ENCODE results near the gene CREBRF. TPM values are rescaled to one million over a fixed set of nuclear protein-coding genes. Genes with fewer than 3 reads are reported as not detected.
A peak's percentile ranks its signal among the peaks of the same experiment; 100 is the strongest.
"Not testable (repeated sequence)": the region's sequence is repeated elsewhere in the genome, so short reads cannot be mapped to it uniquely, and the experiment has no call there.

The CREBRF gene
- total RNA-seq, 2 experiments from 2014 or later, result 39.3 to 40.4 TPM

DNA sequence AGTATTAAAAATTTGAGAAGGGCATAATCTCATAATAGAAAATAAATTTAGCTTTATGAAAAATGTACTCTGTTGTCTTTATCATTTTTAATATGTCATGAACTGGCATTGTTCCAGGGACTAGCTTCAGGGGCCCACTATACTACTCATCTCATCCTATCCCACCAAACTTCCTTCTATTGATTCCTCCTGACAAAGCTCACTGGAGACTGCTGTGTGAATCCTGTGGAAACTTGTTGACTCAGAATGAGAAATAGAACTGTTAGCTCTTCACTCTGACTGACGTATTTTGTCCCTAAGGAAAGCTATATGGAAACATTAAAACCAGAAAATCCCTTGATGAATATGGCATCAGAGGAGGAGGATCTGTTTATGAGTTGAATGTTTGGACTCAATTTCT is 58.4 kb downstream of the CREBRF start:
- DNase-seq (no peak), ATAC-seq (ENCODE audit: low read depth) (no peak)
- Mint-ChIP-seq H3K4me1 (peaks cover 12% of the 10 kb centered on the region), H3K36me3 (peaks cover 21% of the 10 kb centered on the region), H3K27me3 (no peaks in the 10 kb centered on the region), H3K27ac (no peak overlapping the region), H3K4me3 (no peak overlapping the region), H3K9me3 (peaks cover 1% of the 10 kb centered on the region)
- POLR2A ChIA-PET, result no interaction called here

DNA sequence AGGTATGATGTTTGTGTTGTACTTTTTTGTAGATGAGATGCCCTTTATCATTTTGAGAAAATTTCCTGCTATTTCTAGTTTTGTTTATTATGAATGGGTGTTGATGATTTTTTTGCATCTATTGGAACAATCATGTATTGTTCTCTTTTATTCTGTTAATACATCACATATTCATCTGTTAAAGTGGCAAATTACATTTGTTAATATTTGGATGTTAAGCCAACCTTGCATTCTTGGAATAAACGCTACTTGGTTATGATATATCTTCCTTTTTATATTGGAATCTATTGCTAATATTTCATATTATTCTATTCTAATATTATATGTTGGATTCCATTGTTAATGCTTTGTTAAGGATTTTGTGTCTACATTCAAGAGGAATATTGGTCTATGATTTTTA is 63.6 kb downstream of the CREBRF start:
- H3K36me3 Mint-ChIP-seq, result peaks cover 22% of the 10 kb centered on the region
- POLR2A ChIA-PET, result no interaction called here
- no peaks in the 10 kb centered on the region for H3K4me1 Mint-ChIP-seq
- H3K27me3 Mint-ChIP-seq, result no peaks in the 10 kb centered on the region
- no peak for ATAC-seq (ENCODE audit: low read depth)
- no peak overlapping the region for H3K27ac Mint-ChIP-seq
- peaks cover 3% of the 10 kb centered on the region for H3K9me3 Mint-ChIP-seq
- DNase-seq, result no peak
- H3K4me3 Mint-ChIP-seq, result no peak overlapping the region

DNA sequence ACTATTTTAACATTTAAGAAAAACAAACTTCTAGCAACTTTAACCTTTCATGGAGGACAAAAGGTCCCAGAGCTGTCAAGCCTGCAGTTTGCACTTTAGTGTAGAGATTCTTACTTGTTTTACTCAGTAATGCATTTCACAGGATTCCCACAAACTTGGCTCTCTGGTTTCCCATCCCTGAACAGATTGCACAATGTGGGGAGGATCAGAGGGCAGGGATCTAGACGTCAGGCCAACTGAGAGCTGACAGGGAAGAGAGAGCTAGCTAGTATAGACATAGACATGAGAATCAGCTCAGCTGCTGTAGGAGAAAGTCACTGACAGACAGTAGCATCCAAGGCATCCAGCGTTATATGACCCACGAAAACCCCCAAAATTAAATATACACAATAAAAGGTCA is 67.3 kb downstream of the CREBRF start:
- DNase-seq, result no peak
- Mint-ChIP-seq H3K4me1 (no peaks in the 10 kb centered on the region), H3K27me3 (no peaks in the 10 kb centered on the region), H3K27ac (no peak overlapping the region), H3K9me3 (peaks cover 3% of the 10 kb centered on the region), H3K36me3 (peaks cover 19% of the 10 kb centered on the region), H3K4me3 (no peak overlapping the region)
- ATAC-seq (ENCODE audit: low read depth), result no peak
- POLR2A ChIA-PET, result no interaction called here

DNA sequence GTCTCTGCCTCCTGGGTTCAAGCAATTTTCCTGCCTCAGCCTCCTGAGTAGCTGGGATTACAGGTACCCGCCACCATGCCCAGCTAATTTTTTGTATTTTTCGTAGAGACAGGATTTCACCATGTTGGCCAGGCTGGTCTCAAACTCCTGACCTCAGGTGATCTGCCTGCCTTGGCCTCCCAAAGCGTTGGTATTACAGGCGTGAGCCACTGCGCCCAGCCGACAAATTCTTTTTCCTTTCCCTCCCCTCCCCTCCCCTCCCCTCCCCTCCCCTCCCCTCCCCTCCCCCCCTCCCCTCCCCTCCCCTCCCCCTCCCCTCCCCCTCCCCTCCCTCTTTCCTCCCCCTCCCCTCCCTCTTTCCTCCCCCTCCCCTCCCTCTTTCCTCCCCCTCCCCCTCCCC is 76.0 kb downstream of the CREBRF start:
- H3K27ac Mint-ChIP-seq; ATAC-seq (ENCODE audit: low read depth); H3K4me3 Mint-ChIP-seq; DNase-seq; H3K4me1 Mint-ChIP-seq; H3K27me3 Mint-ChIP-seq; H3K36me3 Mint-ChIP-seq; H3K9me3 Mint-ChIP-seq; POLR2A ChIA-PET: not testable (repeated sequence)

DNA sequence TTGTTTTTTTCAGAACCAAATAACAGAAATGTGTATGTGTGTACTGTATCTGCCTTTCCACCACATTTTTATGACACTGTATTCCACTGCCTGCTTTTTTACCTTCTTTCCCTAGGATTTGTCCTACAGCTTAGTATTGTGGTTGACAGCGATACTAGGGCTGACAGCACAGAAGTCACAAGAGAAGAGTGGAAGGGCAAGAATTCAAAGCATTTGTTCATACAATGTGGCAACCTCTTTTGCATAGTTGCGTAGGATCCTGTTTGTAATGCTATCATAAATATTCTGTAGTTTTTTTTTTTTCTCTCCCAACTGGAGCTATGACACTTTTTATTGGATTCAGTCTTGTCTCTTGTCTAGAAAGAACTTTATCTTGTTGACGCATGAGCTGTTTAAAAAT is 82.6 kb downstream of the CREBRF start:
- POLR2A ChIA-PET, result no interaction called here
- Mint-ChIP-seq H3K9me3 (no peaks in the 10 kb centered on the region), H3K4me3 (no peak overlapping the region), H3K27me3 (no peaks in the 10 kb centered on the region), H3K36me3 (peaks cover 1% of the 10 kb centered on the region), H3K27ac (no peak overlapping the region), H3K4me1 (no peaks in the 10 kb centered on the region)
- no peak for DNase-seq
- ATAC-seq (ENCODE audit: low read depth), result no peak

DNA sequence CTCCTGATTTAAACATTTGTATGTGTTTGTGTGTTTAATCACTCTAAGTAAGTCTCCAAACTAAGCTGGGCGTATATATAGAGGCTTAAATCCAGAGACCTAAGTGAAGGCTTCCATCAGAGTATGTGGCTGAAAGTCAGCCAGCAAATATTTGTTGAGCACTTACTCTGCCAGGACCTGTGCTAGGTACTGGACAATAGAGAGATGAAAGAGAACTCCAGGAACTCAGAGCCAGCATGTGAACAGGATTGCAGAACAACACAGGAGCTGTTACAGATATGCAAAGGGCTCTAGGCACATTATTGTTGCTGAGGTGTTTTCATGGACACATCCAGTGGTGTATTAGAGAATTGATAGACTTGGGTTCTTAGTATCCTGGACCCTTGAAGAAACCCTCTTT is 83.5 kb downstream of the CREBRF start:
- Mint-ChIP-seq H3K27me3 (no peaks in the 10 kb centered on the region), H3K36me3 (peaks cover 1% of the 10 kb centered on the region), H3K4me1 (peaks cover 2% of the 10 kb centered on the region), H3K4me3 (no peak overlapping the region), H3K27ac (no peak overlapping the region), H3K9me3 (no peaks in the 10 kb centered on the region)
- POLR2A ChIA-PET, result no interaction called here
- DNase-seq (no peak), ATAC-seq (ENCODE audit: low read depth) (no peak)

DNA sequence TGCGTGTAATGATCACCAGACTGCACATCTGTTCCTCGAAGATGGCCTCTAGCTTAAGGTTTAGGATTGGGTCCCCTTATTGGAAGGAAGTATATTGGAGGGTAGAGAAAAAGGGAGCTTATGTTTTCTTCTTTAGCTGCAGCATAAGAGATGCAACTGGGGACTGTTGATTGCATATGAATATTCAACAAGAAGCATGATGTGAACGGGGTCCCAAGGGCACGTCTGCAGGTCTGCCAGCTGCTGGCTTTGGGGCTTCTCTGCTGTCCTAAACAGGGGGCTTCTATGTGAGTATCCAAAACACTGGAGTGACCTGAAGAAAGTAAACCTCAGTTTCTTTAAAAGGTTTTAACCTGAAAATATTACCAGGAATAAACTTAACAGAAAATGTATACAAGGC is 84.6 kb downstream of the CREBRF start:
- H3K27me3 Mint-ChIP-seq, result no peaks in the 10 kb centered on the region
- H3K9me3 Mint-ChIP-seq, result no peaks in the 10 kb centered on the region
- POLR2A ChIA-PET, result no interaction called here
- H3K27ac Mint-ChIP-seq, result no peak overlapping the region
- no peak overlapping the region for H3K4me3 Mint-ChIP-seq
- H3K36me3 Mint-ChIP-seq, result peaks cover 1% of the 10 kb centered on the region
- peaks cover 8% of the 10 kb centered on the region for H3K4me1 Mint-ChIP-seq
- ATAC-seq (ENCODE audit: low read depth), result no peak
- DNase-seq, result no peak

DNA sequence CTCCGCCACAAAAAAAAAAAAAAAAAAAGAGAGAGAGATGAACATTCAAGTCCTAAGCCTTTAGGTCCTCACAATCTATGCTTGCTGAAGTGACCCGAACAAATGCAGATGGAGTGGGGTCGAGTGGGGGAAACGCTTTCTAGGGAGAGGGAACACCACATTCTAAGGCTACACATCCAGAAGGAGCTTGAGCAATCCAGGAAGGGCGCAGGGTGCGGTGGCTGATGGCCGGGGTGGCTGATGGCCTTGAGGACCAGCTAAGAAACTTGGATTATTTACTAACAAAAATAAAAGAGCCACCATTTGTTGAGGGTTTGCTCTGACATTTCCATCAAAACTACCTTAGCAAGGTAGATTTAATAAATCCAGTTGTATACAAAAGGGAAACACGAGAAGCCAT is 87.4 kb downstream of the CREBRF start:
- POLR2A ChIA-PET, result interaction anchor here (1.8 kb wide), 1 partner anchor 159 kb away, joined by 14 read pairs; the partner anchor contains the start of gene ATP6V0E1
- Mint-ChIP-seq H3K36me3 (peaks cover 9% of the 10 kb centered on the region), H3K4me1 (peaks cover 13% of the 10 kb centered on the region), H3K27me3 (no peaks in the 10 kb centered on the region), H3K4me3 (no peak overlapping the region), H3K27ac (peak overlapping the region; percentile 15), H3K9me3 (no peaks in the 10 kb centered on the region)
- DNase-seq (no peak), ATAC-seq (ENCODE audit: low read depth) (no peak)

DNA sequence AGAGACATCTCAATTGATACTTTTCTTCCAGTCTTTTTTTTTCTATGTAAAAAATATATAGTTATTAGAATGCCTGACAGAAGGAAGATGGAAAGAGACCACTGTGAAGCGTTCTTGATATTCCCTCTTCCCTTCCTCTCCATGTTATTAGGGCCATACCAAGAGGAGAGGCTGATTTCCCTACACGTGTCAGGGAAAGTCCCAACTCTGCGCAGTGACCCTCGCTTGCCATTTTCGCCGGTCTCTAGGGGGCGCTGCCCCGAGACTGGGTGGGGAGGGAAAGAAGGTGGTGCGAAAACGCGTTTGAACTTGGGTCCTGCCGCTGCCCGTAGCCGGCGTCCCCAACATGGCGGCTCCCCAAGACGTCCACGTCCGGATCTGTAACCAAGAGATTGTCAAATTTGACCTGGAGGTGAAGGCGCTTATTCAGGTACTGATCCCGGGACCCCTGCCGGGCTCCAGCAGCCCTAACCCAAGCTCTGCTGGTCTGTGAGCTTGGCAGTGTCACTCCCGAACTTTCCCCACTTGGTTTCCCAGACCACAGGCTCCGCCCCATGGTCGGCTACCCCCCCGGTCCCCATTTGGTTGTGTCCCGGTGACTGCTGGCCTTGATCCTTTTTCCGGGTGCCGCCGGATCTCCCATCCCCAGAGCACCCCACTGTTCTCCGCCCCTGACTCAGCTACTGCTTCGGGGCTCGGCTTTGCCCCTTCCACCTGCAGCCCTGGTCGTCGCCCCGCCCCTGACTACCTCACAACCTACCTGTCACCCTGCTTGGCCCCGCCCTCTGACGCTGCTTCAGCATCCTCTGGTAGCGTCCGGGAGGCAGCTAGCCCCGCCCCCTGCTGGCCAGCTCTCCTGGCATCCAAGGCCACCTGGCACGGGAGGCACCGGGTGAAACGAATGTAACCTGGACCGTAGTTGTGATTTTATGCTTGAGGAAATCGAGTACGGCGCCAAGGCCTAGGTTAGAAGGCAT is 88.3 kb downstream of the CREBRF start, which contains the start of gene BNIP1:
Gene BNIP1, plus strand, starts transcription at position 332 of the 977 bp plus-strand sequence. Its CDS starts 15 bp downstream, at position 347.
- ATAC-seq (ENCODE audit: low read depth) (peak; percentile 92), DNase-seq (peak; percentile 99)
- peaks cover 18% of the 10 kb centered on the region for H3K36me3 Mint-ChIP-seq
- H3K4me1 Mint-ChIP-seq, result peaks cover 13% of the 10 kb centered on the region
- peaks cover 1% of the 10 kb centered on the region for H3K9me3 Mint-ChIP-seq
- H3K27ac Mint-ChIP-seq, result peak within 1 kb of the TSS; percentile 100
- peak within 1 kb of the TSS; percentile 100 for H3K4me3 Mint-ChIP-seq
- H3K27me3 Mint-ChIP-seq, result no peaks in the 10 kb centered on the region
- POLR2A ChIA-PET, result interaction anchor here (0.6 to 1.8 kb wide), 7 partner anchors 15 to 380 kb away, joined by 3 to 14 read pairs (median 4); partner anchors contain the start of genes ATP6V0E1 and RPL26L1

DNA sequence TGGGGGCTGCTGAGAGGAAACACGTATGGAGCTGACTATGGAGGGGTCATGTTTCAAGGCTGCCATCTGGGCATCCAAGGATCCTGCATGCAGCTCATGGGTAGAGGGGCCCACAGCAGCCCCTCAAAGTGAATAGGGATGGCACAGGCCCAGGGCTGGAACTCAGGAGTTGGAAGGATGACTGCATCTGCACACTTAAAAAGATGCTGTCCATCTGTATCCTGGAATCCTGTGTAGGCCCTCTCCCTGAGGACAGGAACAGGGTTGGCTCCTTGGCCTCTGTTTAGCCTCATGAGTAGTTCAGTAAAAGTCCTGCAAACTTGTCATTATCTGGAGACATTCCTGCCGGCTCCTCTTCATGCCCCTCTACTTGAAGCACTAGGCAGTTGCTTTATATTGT is 92.2 kb downstream of the CREBRF start:
- ATAC-seq (ENCODE audit: low read depth) (no peak), DNase-seq (no peak)
- H3K4me1 Mint-ChIP-seq, result peaks cover 14% of the 10 kb centered on the region
- no peak overlapping the region for H3K27ac Mint-ChIP-seq
- H3K9me3 Mint-ChIP-seq, result peaks cover 1% of the 10 kb centered on the region
- H3K4me3 Mint-ChIP-seq, result no peak overlapping the region
- no peaks in the 10 kb centered on the region for H3K27me3 Mint-ChIP-seq
- H3K36me3 Mint-ChIP-seq, result peaks cover 27% of the 10 kb centered on the region
- POLR2A ChIA-PET, result no interaction called here

DNA sequence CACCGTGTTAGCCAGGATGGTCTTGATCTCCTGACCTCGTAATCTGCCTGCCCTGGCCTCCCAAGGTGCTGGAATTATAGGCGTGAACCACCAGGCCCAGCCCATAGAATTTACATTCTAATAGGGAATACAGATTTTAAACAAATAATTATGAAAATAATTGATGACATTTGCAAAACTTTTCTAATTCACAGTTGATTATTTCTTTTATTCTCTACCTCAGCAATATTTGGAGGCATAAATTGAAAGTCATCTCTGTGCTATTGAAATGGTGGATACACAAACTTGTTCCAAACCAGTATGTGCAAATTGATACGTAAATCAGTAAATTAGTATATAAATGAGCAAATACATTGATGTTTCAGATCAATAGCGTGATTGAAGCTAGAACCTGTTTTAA is 96.4 kb downstream of the CREBRF start:
- ATAC-seq (ENCODE audit: low read depth) (no peak), DNase-seq (no peak)
- Mint-ChIP-seq H3K27me3 (no peaks in the 10 kb centered on the region), H3K36me3 (peaks cover 30% of the 10 kb centered on the region), H3K4me1 (peaks cover 5% of the 10 kb centered on the region), H3K9me3 (peaks cover 1% of the 10 kb centered on the region), H3K27ac (no peak overlapping the region), H3K4me3 (no peak overlapping the region)
- POLR2A ChIA-PET, result no interaction called here

DNA sequence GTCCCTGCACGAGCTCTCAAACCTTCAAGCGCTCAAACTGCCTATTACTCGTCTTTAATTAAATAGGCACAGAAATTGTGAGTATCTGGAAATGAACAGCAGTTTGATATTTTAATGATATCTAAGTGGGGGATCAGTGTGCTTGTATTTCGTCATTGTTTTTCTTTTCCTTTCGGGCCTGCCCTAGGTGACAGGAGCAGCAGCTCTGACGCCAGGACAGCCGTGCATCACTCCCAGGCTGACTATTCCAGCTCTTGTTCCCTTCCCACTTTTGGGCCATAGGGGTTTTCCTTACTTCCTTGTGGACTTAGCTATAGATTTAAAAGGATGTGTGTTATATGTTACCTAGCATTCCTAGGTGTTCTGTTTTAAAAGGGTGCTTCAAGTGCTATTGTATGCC is 97.7 kb downstream of the CREBRF start:
- Mint-ChIP-seq H3K36me3 (peaks cover 23% of the 10 kb centered on the region), H3K9me3 (peaks cover 1% of the 10 kb centered on the region), H3K4me3 (no peak overlapping the region), H3K27ac (no peak overlapping the region), H3K27me3 (no peaks in the 10 kb centered on the region), H3K4me1 (peaks cover 4% of the 10 kb centered on the region)
- POLR2A ChIA-PET, result no interaction called here
- ATAC-seq (ENCODE audit: low read depth) (no peak), DNase-seq (no peak)

DNA sequence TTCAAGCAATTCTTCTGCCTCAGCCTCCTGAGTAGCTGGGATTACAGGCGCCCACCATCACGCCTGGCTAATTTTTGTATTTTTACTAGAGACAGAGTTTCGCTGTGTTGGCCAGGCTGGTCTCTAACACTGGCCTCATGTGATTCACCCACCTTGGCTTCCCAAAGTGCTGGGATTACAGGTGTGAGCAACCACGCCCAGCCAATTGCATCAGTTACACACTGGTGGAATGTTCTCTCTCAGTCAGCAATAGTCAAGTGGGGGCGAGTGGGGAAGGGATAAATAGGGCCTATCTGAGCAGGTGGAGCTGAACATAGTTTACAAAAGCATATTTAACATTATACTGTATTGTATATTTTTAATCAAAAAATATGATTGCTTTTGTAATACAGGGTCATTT is 98.5 kb downstream of the CREBRF start:
- DNase-seq; H3K27me3 Mint-ChIP-seq; H3K4me1 Mint-ChIP-seq; H3K4me3 Mint-ChIP-seq; H3K9me3 Mint-ChIP-seq; H3K27ac Mint-ChIP-seq; POLR2A ChIA-PET; ATAC-seq (ENCODE audit: low read depth): not testable (repeated sequence)
- H3K36me3 Mint-ChIP-seq, result peaks cover 15% of the 10 kb centered on the region

DNA sequence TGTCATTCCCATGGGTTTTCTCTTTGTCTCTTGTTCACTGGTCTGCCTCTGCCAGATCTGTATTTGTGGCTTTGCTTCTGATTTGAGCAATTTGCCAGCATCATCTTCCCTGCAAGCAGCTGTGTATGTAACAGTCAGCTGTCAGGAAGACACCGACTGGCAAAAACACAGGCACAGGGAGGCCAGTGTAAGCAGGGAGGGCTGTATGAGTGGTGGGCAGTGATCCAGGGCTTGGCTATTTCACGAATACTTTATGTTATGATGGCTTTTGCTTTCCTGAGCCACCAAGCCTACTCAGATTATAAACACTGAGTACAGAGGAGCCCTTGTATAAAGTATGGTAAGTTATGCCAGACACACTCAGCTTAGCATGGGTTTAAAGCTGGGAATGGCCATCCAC is 99.8 kb downstream of the CREBRF start:
- peaks cover 12% of the 10 kb centered on the region for H3K36me3 Mint-ChIP-seq
- no peaks in the 10 kb centered on the region for H3K9me3 Mint-ChIP-seq
- DNase-seq, result no peak
- H3K4me3 Mint-ChIP-seq, result no peak overlapping the region
- no peak for ATAC-seq (ENCODE audit: low read depth)
- POLR2A ChIA-PET, result interaction anchor here (1.0 kb wide), 1 partner anchor 172 kb away, joined by 4 read pairs; the partner anchor contains the start of gene ATP6V0E1
- H3K4me1 Mint-ChIP-seq, result peaks cover 4% of the 10 kb centered on the region
- H3K27ac Mint-ChIP-seq, result no peak overlapping the region
- H3K27me3 Mint-ChIP-seq, result no peaks in the 10 kb centered on the region
